GM21423 (cell line): ENCODE results near the gene TBCC.

ENCODE experiments used
- ATAC-seq: cut with Tn5 transposase; IDR thresholded peaks from one replicate; pipeline ENCODE4 v1.9.1; 2021; ENCODE audit warnings: mild to moderate bottlenecking, moderate library complexity; ENCODE audit not compliant: unreplicated experiment

TBCC gene

GRCh38 chr6:42697268-42697655 lies 48.6 kb downstream of the TBCC start:
- ATAC-seq: no peak

GRCh38 chr6:42696526-42697267 lies 49.2 kb downstream of the TBCC start:
- no peak for ATAC-seq

GRCh38 chr6:42694586-42694985 lies 51.3 kb downstream of the TBCC start:
- no peak for ATAC-seq
